Spleen (tissue), 11 donors: Measurements from ENCODE around the gene BCLAF1. TPM values are rescaled to one million over a fixed set of nuclear protein-coding genes. Genes with fewer than 3 reads are reported as not detected.
"Not testable (repeated sequence)": the region's sequence is repeated elsewhere in the genome, so short reads cannot be mapped to it uniquely, and the experiment has no call there.

Experiments
- DNase-seq: peaks from one replicate; pipeline ENCODE4 v3.0.0-alpha.2; 2020
- H3K27ac ChIP-seq, 8 donors: fragments of 200-600 bp; sonication (generic) in 7 of 8; 1 replicate in 4 of 8; 2 replicates in 4 of 8; pipeline versions ENCODE4 v1.5.0 to v1.8.0; 2016 to 2021; ENCODE audit warnings: inconsistent platforms in 4 of 8, mild to moderate bottlenecking in 4 of 8, moderate library complexity in 1 of 8
- H3K27me3 ChIP-seq, 7 donors: fragments of 200-600 bp; sonication (generic) in 6 of 7; replicated peaks in 1 of 7; 1 replicate in 4 of 7; 2 replicates in 3 of 7; pipeline versions ENCODE4 v1.5.0 to v1.8.0; 2016 to 2021; ENCODE audit warnings: inconsistent platforms in 3 of 7, mild to moderate bottlenecking in 1 of 7
- H3K36me3 ChIP-seq, 6 donors: fragments of 200-600 bp; sonication (generic) in 5 of 6; 1 replicate in 4 of 6; 2 replicates in 2 of 6; pipeline versions ENCODE4 v1.5.0 to v1.8.0; 2016 to 2021; ENCODE audit warnings: inconsistent platforms in 2 of 6
- H3K4me1 ChIP-seq, 6 donors: fragments of 200-600 bp; sonication (generic) in 5 of 6; 1 replicate in 3 of 6; 2 replicates in 3 of 6; pipeline versions ENCODE4 v1.5.0 to v1.8.0; 2016 to 2021; ENCODE audit warnings: inconsistent platforms in 3 of 6
- H3K4me3 ChIP-seq, 8 donors: fragments of 200-600 bp; sonication (generic) in 7 of 8; 1 replicate in 4 of 8; 2 replicates in 4 of 8; pipeline versions ENCODE4 v1.5.0 to v1.8.0; 2016 to 2021; ENCODE audit warnings: inconsistent platforms in 4 of 8, mild to moderate bottlenecking in 4 of 8, moderate library complexity in 2 of 8
- H3K9me3 ChIP-seq, 8 donors: fragments of 200-600 bp; sonication (generic) in 7 of 8; 1 replicate in 4 of 8; 2 replicates in 4 of 8; pipeline versions ENCODE4 v1.5.0 to v1.8.0; 2016 to 2021; ENCODE audit warnings: inconsistent platforms in 4 of 8
- POLR2A ChIP-seq, 3 donors: fragments of 450-650 bp; IDR thresholded peaks; one replicate each; pipeline ENCODE4 v1.5.1; 2017; ENCODE audit warnings: antibody characterized with exemption in 3 of 3, mild to moderate bottlenecking in 1 of 3
- POLR2AphosphoS5 ChIP-seq, 3 donors: sonication (generic); formaldehyde crosslinking; IDR thresholded peaks; one replicate each; pipeline ENCODE4 v1.5.1; 2017; ENCODE audit warnings: antibody characterized with exemption in 3 of 3
- WGBS, 5 donors: extraction: QIAGEN DNeasy Blood & Tissue Kit in 3 of 5; methylation state at CpG; one replicate each; pipeline versions ENCODE4 v1.1.5 to v1.1.7; 2013 to 2018; 5-methylcytosine and 5-hydroxymethylcytosine counted together
- intact Hi-C: fragments of 100-400 bp; cut with DNase I; formaldehyde crosslinking; loops from one replicate; pipeline ENCODE4 v1.15.0; 2023; ENCODE audit warnings: low total_unique reads
- polyA plus RNA-seq, 3 donors: library from polyadenylated mRNA; stranded (reverse); fragments of 200-250 nt; gene quantifications; one replicate each; pipeline ENCODE4 v1.2.1, GENCODE V29; 2013
- total RNA-seq, 7 donors: library from RNA; depleted of rRNA in 3 of 7; stranded (reverse); fragments of >200 nt in 3 of 7; fragmentation: NEBNext Ultra II Directional in 4 of 7; extraction: Animal tissue kit (Norgen Biotek cat#: 25700) in 4 of 7; gene quantifications; one replicate each; pipeline versions ENCODE4 v1.1.0 to v1.2.1, GENCODE V29; 2016 to 2021
- TF ChIP-seq, protein P1 (sequence below), 11 experiments: fragments of 200-600 bp in 7 of 11; fragments of 450-650 bp in 4 of 11; sonication (generic) in 4 of 11; IDR thresholded peaks in 8 of 11; conservative IDR thresholded peaks in 3 of 11; 1 replicate in 7 of 11; 2 replicates in 4 of 11; pipeline versions ENCODE4 v1.4.0 to v1.8.0; 2016 to 2021; ENCODE audit warnings: antibody characterized with exemption in 11 of 11, inconsistent platforms in 4 of 11, mild to moderate bottlenecking in 1 of 11
- donor health status: healthy with polysubstance abuse.
- donor health status: DM: no; HTN: no; CAD: no; lungs with moderate emphysema.
- donor health status: DM: no; HTN: no; CAD: no.
- donor health status: Bipolar disorder and iron deficiency.
- donor health status: healthy.
- donor health status: DM: no; HTN: no; CAD: no.
- donor health status: DM: yes; HTN: yes; CAD: no.

BCLAF1 gene
- total and polyA plus RNA-seq, 10 donors, result 22.9 to 228 (median 170) TPM

DNA sequence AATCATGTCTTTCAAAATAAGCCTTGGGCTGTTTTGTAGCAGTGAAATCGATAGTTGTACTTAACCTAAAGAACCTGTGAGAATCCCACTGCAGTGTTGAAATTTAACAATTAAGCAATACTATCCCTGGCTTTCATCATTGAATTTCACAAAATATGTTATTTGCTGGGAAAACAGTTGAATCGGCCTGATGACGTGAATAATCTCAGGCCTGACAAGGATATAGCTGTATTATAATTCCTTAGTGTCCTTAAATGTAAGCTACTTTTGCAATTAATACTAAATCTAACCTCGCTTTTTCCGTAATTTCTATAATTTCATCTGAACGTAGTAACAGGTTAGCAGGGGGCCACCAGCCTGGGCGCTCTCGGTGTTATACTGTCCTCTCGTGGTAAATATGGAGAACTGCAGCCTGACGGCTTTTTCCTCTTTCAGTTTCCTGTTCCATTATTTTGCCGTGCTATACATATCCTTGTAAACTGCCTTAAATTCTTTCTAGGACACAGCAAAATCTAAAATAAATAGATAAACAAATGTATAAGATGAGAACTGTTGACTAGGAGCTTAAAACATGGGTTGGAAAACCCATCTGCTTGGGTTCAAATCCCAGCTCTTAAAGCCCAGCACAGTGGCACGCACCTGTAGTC, 63.5 kb downstream of the BCLAF1 start:
- Histone ChIP-seq H3K27me3 (no peaks in the 10 kb centered on the region), H3K9me3 (no peaks in the 10 kb centered on the region), H3K36me3 (peaks cover 0 to 6% (median 0%) of the 10 kb centered on the region in 6 donors), H3K4me3 (peak overlapping the region in 4 of 8 donors; percentile 14 to 53 (median 21)), H3K4me1 (peaks cover 0 to 37% (median 17%) of the 10 kb centered on the region in 6 donors), H3K27ac (peak overlapping the region in 1 of 8 donors; percentile 34)
- peak; percentile 85 for DNase-seq
- intact Hi-C loops, result loop anchor here (10.0 kb wide), 1 partner anchor 551 kb away; no protein-coding TSS in a partner anchor
- no peak for TF ChIP-seq POLR2AphosphoS5 (IDR thresholded peaks at IDR 0.05)
- no peak for TF ChIP-seq POLR2A (IDR thresholded peaks at IDR 0.05)
- TF ChIP-seq, protein P1, sequence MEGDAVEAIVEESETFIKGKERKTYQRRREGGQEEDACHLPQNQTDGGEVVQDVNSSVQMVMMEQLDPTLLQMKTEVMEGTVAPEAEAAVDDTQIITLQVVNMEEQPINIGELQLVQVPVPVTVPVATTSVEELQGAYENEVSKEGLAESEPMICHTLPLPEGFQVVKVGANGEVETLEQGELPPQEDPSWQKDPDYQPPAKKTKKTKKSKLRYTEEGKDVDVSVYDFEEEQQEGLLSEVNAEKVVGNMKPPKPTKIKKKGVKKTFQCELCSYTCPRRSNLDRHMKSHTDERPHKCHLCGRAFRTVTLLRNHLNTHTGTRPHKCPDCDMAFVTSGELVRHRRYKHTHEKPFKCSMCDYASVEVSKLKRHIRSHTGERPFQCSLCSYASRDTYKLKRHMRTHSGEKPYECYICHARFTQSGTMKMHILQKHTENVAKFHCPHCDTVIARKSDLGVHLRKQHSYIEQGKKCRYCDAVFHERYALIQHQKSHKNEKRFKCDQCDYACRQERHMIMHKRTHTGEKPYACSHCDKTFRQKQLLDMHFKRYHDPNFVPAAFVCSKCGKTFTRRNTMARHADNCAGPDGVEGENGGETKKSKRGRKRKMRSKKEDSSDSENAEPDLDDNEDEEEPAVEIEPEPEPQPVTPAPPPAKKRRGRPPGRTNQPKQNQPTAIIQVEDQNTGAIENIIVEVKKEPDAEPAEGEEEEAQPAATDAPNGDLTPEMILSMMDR (IDR thresholded peaks at IDR 0.05 in 8 of 11, conservative IDR thresholded peaks at IDR 0.05 in 3 of 11), result peak; percentile 91 to 99 (median 96)
- 18 to 27% (median 19%) methylated on average over 12 of the region's 12 CpGs for WGBS, 5 donors

DNA sequence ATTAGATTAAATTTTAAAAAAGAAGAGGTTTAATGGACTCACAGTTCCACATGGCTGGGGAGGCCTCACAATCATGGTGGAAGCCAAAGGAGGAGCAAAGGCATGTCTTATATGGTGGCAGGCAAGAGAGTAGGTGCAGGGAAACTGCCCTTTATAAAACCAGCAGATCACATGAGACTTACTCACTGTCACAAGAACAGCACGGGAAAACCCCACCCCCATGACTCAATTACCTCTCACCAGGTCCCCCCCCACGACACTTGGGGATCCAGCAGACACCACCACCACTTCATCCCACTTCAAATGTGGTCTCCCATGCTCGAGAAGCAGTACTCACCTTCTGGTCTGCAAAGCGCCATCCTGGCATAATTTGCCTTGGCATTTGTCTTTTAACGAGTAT, 64.2 kb downstream of the BCLAF1 start:
- H3K27me3 ChIP-seq, result no peaks in the 10 kb centered on the region

DNA sequence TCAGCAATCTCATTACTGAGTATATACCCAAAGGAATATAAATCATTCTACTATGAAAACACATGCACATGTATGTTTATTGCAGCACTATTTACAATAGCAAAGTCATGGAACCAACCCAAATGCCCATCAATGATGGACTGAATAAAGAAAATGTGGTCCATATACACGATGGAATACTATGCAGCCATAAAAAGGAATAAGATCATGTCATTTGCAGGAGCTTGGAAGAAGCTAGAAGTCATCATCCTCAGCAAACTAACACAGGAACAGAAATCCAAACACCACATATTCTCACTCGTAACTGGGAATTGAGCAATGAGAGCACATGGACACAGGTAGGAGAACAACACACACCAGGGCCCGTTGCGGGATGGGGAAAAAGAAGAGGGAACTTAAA, 64.7 kb downstream of the BCLAF1 start:
- peaks cover 0 to 37% (median 17%) of the 10 kb centered on the region in 6 donors for H3K4me1 ChIP-seq
- 87 to 96% (median 91%) methylated on average over 4 of the region's 4 CpGs for WGBS, 5 donors
- not testable (repeated sequence) for H3K27me3 ChIP-seq, H3K9me3 ChIP-seq, H3K4me3 ChIP-seq, DNase-seq, H3K36me3 ChIP-seq, H3K27ac ChIP-seq
- intact Hi-C loops, result loop anchor here (10.0 kb wide), 1 partner anchor 550 kb away; no protein-coding TSS in a partner anchor

More for the DNA sequence above, 64.2 kb downstream of the BCLAF1 start:
- TF ChIP-seq, protein P1 (IDR thresholded peaks at IDR 0.05 in 8 of 11, conservative IDR thresholded peaks at IDR 0.05 in 3 of 11), result no peak
- TF ChIP-seq POLR2A (IDR thresholded peaks at IDR 0.05) (no peak), POLR2AphosphoS5 (IDR thresholded peaks at IDR 0.05) (no peak)
- Histone ChIP-seq H3K4me3 (no peak overlapping the region), H3K36me3 (no peaks in the 10 kb centered on the region), H3K27ac (no peak overlapping the region), H3K4me1 (peaks cover 0 to 37% (median 17%) of the 10 kb centered on the region in 6 donors), H3K9me3 (peaks cover 0 to under 1% (median 0%) of the 10 kb centered on the region in 8 donors)
- WGBS, 5 donors, result 54 to 76% (median 72%) methylated on average over 5 of the region's 5 CpGs
- DNase-seq, result no peak
- intact Hi-C loops, result loop anchor here (10.0 kb wide), 1 partner anchor 551 kb away; no protein-coding TSS in a partner anchor

DNA sequence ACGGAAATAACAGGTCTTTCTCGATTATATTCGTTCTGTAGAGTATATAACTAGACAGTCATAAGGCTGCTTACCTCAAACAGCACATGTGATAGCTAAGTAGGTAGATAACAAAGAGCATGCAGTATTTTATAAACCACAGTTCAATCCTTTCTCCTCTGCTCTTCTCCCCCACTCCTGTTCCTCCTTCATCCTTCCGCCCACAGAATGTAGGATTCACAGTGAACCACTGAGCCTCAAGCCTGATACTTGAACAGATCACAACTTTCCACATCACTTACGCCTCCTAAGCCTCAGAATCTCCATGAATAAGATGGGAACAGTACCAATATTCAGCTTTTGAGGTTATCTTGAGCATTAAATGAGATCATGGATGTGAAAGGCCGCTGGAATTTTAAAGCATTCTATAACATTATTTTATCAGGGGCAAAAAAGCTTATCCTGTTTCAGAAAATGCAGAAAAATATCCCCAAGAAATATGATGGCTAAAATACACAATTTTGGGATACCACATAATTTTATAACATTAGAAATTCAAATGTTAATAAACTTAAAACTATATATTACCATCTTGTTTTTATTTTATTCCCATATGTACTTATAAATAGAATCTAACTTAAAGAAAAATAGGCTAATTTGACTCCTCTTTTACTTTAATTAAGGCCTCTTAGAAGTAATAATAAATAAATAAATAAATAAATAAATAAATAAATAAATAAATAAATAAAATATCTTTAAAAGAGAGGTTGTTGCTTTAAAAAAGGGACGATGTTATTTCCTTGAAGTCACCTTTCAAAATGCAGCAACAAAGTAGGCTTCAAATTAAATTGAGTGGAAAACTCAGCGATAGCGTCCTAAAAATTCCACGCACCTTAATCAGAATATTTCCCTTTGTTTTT, 72.9 kb downstream of the BCLAF1 start:
- Histone ChIP-seq H3K27ac (no peak overlapping the region), H3K4me1 (no peaks in the 10 kb centered on the region), H3K4me3 (no peak overlapping the region), H3K27me3 (no peaks in the 10 kb centered on the region), H3K9me3 (peaks cover 0 to 17% (median 6%) of the 10 kb centered on the region in 8 donors), H3K36me3 (no peaks in the 10 kb centered on the region)
- 83 to 86% (median 85%) methylated on average over 10 of the region's 10 CpGs for WGBS, 5 donors
- TF ChIP-seq, protein P1 (IDR thresholded peaks at IDR 0.05 in 8 of 11, conservative IDR thresholded peaks at IDR 0.05 in 3 of 11), result no peak
- no peak for TF ChIP-seq POLR2AphosphoS5 (IDR thresholded peaks at IDR 0.05)
- TF ChIP-seq POLR2A (IDR thresholded peaks at IDR 0.05), result no peak
- DNase-seq, result no peak
- intact Hi-C loops, result no loop called here
